Measurements from ENCODE around the gene SYT5.

The SYT5 gene

DNA sequence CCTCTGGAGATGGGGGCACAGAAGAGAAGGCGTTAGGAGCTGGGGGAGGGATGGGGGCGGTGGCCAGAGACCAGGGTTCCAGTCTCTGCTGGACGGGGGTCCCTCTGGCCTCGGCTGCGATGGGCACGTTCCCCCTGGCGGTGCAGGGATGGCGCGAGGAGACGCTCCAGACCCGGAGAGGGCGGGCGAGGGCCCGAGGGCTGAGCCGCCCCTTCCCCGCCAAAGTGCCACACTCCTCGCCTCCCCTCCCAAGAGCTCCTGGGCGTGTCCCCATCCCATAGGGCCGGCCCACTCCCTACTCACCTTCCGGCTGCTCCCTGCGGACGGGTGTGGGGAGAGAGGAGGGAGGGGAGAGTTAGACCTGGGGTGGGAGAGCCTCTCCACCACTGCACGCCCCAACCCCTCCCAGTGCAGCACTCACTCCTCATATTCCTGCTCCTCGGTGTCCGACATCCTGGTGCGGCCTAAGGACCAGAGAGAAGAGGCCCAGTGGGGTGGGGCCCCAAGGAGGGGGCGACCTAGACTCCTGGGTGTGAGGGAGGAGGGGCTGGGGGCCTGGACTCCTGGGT, 33.3 kb downstream of the SYT5 start:
- peak; percentile 78 for DNase-seq (ENCODE audit: low spot score)

DNA sequence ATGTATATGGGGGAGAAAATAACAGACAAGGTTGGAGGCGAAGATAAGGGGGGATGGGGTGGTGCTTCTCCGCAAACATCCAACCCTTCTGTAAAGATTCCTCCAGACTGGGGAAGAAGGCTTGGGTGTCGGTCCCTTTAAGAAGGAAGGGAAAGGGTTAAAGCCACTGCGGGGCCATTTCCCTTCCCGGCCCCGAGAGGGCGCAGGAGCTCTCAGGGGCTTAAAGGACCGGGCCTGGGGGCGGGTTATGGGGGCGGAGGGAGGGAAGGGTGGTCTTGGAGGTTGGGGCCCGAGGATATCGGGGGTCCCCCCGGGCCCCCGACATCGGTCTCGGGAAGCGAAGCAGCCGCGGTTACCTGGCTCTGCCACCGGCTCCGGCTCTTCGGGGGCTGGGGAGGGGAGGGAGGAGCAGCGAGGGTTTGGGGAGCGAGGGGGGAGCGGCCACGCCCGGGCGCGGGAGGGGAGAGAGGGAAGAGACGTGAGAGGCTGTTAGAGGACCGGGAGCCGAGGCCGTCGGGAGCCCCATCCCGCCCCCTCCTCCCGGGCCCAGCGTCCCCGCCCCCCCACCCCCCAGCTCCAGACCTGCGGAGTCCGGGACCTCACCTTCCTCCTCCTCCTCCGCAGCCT, 33.9 kb downstream of the SYT5 start:
- DNase-seq (ENCODE audit: low spot score): peak; percentile 78

DNA sequence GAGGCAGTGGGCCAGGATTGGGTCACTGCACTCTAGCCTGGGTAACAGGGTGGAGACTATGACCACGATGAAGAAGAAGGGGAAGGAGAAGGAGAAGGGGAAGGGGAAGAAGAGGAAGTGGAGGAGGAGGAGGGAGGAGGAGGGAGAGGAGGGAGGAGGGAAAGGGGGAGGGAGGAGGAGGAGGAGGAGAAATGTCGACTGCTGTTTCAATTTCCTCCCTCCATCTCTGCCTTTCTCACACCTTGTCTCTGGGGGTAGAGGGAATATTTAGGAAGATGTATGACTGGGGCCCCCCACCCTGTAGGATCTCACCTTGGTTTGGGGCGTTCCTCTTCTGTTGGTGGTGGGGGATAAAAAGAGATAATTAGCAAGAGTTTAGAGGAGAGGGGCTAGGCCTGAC, 34.9 kb downstream of the SYT5 start:
- no peak for DNase-seq (ENCODE audit: low spot score)

DNA sequence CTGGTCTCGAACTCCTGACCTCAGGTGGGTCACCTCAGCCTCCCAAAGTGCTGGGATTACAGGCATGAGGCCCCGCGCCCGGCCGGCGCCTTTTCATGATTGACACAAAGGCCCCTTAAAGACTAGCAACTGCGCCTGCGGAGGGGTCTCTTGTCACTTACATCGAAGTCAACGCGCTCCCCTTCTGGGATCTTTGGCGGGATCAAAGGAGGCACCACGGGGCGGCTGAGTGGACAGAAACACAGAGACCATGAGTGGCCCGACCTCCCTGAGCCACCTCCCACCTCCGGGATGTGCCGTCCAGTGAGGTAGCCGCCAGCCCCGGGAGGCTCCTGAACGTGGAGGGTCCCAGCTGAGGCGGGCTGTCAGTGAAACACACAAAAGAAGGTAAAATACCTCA, 38.4 kb downstream of the SYT5 start:
- DNase-seq (ENCODE audit: low spot score): no peak

DNA sequence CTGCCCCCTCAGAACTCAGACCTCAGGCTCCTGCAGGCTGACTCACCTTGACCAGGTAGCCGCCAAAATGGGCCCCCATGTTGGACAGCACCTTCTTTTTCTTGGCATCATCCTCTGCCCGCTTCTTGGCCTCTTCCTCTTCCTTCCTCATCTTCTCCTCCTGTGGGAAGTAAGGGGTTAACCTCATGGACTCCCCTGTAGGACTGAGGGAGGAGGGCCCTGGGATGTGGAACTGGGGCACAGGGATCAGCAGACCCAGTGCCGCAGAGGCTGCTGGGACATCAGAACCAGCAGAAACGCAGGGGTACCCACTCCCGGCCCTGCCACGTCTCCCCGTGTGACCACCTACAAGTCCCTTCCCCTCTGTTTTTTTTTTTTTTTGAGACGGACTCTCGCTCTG, 42.2 kb downstream of the SYT5 start:
- no peak for DNase-seq (ENCODE audit: low spot score)

DNA sequence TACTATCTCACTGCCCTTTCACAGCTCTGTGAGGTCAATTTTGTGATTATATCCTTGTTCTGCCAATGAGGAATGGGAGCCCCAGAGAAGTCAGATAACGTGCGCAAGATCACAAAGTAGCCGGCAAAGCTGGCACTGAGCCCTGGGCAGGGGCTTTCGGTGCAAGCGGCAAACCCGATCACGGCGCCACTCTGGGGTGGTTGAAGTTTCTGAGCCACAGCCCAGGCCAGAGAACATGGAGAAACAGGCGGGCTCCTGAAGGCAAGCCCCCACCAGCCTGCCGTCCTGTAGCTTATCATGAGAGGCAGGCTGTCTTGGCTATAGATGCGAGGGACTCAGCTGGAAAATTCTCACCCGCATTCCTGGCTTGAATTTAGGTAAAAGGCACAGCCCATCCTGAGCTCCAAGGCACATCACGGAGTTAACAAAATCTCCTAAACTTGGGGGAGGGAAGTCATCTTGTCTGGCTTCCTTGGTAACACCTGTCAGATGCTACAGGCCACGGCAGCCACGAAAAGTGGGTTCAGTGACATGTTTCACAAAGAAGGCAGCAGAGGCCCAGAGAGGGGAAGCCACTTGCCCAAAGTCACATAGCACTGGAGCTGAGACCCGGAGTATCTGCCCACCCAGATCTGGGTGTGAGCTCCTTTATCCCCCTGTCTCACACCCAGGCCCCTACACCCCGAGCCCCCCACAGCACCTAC, 43.5 kb downstream of the SYT5 start:
- DNase-seq (ENCODE audit: low spot score): no peak

DNA sequence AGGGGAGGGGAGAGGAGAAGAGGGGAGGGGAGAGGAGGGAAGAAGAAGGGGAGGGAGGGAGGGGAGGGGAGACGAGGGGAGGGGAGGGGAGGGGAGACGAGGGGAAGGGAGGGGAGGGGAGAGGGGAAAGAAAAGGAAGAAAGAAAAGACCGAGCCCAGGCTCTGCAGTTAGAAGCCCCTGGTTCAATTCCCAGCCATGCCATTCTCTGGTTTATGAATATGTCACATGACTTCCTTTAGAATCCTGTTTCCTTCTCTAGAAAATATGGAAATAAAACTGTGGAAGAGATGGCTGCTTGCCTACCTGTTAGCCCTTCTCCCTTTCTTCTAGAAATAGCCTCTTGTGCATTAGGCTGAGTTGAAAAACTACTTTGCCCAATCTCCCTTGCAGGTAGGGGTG, 45.4 kb downstream of the SYT5 start:
- DNase-seq (ENCODE audit: low spot score): no peak

DNA sequence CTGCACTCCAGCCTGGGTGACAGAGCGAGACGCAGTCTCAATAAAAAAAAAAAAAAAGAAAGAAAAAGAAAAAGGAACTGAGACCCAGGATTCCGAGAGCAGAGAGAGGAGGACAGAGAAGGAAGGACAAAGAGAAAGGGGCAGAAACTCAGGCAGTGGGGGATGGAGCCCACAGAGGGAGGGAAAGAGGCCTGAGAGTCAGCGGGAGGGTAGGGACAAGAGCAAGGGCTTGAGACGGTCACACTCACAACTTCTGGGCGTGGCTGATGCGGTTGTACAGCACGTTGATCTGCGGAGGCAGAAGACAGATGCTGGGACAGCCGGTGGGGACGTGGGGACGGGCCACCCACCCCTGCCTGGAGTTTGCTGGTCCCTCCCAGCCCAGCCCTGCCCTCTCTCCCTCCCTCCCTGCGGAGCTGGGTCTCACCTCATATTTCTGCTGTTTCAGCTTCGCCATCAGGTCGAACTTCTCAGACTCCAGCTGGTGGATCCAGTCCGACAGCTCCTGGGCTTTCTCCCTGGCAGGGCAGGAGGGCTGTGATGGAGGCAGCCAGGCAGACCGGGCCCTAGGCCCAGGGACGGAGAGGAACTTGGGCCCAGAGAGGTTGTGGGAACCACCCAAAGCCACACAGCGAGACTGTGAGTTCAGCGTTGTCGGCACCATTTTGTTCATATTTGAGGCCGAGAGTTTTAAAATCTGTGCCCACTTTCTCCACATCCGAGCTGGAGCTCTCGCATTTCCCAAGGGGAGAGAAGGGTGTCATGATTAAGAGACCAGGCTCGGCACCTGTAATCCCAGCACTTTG, 46.2 kb downstream of the SYT5 start:
- no peak for DNase-seq (ENCODE audit: low spot score)

DNA sequence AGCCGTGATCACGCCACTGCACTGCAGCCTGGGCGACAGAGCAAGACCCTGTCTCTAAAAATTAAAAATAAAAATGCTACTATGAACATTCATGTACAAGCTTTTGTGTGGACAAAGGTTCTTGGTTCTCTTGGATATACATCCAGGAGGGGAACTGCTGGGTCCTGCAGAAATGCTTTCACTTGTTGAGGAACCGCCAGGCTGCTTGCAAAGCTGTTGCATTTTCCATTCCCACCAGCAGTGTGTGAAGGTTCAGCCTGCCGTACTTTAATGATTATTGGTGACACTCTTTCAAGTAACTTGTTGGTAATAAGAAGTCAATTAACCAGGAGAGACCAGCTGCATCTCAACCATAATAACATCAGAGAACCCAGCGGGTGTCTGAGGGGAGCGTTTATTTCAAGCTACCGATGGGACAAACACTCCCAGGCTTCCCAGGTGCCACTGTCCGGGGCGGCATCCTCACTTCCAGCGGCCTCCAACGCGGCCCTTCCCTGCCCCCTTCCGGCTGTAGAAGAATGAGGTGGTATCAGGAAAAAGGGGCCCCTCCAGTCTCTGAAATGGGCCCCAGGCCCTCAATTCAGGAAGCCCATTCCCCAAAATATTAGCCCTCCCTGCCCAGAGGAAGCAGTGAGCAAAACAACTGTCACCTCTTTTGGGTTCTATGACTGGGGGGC, 47.5 kb downstream of the SYT5 start:
- no peak for DNase-seq (ENCODE audit: low spot score)

DNA sequence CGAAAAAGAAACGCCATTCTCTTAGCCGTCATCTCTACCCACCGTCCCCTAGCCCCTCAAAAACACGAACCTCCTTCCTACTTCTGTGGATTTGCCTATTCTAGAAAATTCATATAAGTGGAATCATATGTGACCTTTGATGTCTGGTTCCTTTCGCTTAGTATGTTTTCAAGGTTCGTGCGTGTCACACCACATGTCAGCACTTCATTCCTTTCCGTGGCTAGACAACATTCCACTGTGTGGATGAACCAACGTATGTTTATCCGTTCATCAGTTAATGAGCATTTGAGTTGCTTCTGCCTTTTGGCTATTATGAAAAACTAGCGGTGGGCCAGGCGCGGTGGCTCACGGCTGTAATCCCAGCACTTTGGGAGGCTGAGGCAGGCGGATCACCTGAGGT, 48.7 kb downstream of the SYT5 start:
- DNase-seq (ENCODE audit: low spot score): no peak

Data from RKO (cell line).